ENCODE measurements around the gene TNFRSF9. TPM values are rescaled to one million over a fixed set of nuclear protein-coding genes. Genes with fewer than 3 reads are reported as not detected.
"Not testable (repeated sequence)": the region's sequence is repeated elsewhere in the genome, so short reads cannot be mapped to it uniquely, and the experiment has no call there.

Gene TNFRSF9
- total RNA-seq, 1 experiment from 2014 or later: not detected

DNA sequence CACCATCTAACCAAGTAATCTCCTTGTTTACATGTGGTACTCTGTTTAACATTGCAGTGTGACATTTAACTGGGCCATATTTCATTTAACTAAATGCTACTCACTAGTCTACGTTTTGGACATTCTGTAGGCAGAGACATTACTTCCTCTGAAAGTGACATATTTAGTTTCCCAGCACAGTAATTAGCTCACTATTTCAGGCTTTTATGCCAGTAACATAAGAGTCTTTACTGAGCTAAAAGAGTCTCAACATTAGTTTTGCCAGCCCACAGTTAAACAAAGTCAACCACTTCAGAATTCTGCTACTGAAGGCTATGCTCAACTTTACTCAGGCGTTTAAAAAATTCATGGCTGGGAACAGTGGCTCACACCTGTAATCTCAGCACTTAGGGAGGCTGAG lies 2.6 kb upstream of the TNFRSF9 start:
- no peak overlapping the region for H3K27ac ChIP-seq
- no peak overlapping the region for H3K4me3 ChIP-seq
- DNase-seq: no peak
- H3K9me3 ChIP-seq (replicated peaks): no peaks in the 10 kb centered on the region
- H3K36me3 ChIP-seq: no peaks in the 10 kb centered on the region
- H3K4me1 ChIP-seq: peaks cover 14% of the 10 kb centered on the region
- no peaks in the 10 kb centered on the region for H3K27me3 ChIP-seq

DNA sequence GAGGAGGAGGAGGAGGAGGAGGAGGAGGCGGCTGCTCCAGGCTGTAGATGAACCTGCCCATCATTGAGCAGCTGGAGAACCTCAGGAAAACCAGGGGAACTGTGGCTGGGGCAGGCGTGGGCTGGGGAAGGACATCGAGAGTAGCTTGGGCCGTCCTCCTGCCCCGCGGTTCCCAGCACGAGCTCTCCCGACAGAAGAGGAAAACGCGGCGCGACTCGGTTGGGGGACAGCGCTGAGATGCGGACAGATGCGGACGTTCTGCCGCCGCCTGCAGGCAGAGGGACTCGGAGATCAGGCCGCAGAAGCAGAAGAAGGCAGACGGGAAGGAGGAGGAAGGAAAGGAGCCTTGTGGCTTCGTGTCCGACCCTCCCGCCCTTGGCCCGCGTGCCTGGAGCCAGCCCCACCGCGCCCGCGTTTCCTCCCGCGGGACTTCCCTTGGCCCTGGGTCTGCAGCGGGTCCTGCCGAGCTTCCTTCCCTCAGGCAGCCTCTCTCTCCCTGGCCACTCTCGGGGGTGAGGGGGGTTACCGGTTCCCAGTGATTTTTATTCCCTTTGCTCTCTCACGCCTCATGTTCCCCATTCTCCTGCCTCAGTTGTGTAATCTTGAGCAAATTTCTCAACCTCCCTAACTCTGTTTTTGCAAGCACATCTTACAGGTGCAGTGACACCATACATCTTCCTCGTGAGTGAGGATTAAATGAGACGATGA lies 1.7 kb upstream of the TNFRSF9 start:
- H3K4me3 ChIP-seq: no peak overlapping the region

DNA sequence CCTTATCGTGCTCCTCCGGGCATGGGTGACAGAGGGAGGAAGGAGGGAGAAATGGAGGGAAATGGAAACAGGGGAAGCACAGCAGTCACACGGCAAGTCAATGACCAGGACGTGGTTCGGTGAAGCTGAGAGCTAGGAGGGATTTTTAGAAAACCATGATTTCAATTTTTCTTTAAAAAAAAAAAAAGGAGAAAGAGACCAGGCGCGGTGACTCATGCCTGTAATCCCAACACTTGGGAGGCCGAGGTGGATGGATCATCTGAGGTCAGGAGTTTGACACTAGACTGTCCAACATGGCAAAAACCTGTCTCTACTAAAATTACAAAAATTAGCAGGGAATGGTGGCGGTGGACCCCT lies 776 bp upstream of the TNFRSF9 start:
- no peak overlapping the region for H3K27ac ChIP-seq

More for the DNA sequence above, 1.7 kb upstream of the TNFRSF9 start:
- Histone ChIP-seq H3K9me3 (replicated peaks) (no peaks in the 10 kb centered on the region), H3K36me3 (no peaks in the 10 kb centered on the region), H3K27ac (no peak overlapping the region), H3K27me3 (0 out of 2 replicates have a peak, but pooled peaks cover 2% of the 10 kb centered on the region), H3K4me1 (peaks cover 14% of the 10 kb centered on the region)
- DNase-seq: no peak

DNA sequence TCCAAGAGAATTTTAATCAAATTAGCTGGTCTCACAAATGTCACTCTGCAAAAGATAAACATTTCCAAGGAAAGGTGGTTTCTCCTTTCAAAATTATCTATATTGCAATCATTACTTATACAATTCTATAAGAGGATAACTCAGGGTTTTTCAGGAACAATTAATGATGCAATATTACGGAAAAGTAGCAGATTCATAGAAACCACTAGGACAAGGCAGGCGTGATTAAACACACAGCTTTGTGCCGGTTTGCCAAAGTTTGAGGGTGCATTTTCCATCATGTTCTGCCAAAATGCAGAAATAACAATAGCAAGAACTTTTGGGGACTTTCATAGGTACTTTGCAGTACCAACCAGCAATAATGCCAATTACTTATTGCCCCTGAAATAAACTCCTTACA lies 605 bp downstream of the TNFRSF9 start:
- no peak for DNase-seq
- peaks cover 14% of the 10 kb centered on the region for H3K4me1 ChIP-seq
- no peaks in the 10 kb centered on the region for H3K9me3 ChIP-seq (replicated peaks)
- no peak overlapping the region for H3K27ac ChIP-seq
- H3K27me3 ChIP-seq: 0 out of 2 replicates have a peak, but pooled peaks cover 4% of the 10 kb centered on the region
- no peaks in the 10 kb centered on the region for H3K36me3 ChIP-seq
- no peak overlapping the region for H3K4me3 ChIP-seq

More for the DNA sequence above, 776 bp upstream of the TNFRSF9 start:
- Histone ChIP-seq H3K36me3 (no peaks in the 10 kb centered on the region), H3K4me3 (no peak overlapping the region), H3K4me1 (peaks cover 14% of the 10 kb centered on the region), H3K27me3 (0 out of 2 replicates have a peak, but pooled peaks cover 4% of the 10 kb centered on the region), H3K9me3 (replicated peaks) (no peaks in the 10 kb centered on the region)
- peak in 1 of 2 experiments; percentile 17 for DNase-seq

DNA sequence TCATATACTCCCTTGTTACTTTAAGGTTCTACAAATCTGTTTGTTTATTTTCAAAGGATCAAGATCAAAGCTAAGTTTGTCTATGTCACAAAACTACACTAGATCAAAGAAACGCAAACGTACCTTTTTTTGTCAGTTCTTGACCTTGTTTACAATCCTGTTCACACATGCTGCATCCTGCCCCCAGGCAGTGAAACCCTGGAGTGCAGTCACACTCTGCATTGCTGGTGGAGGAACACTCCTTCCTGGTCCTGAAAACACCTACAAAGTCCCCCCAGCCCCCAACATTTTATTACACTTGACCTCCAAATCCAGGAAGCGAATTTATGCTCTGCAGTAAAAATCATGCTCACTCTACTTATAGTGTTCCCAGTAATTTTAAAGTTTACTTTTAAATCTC lies 2.6 kb downstream of the TNFRSF9 start:
- Histone ChIP-seq H3K36me3 (no peaks in the 10 kb centered on the region), H3K4me1 (peaks cover 14% of the 10 kb centered on the region), H3K9me3 (replicated peaks) (no peaks in the 10 kb centered on the region), H3K4me3 (no peak overlapping the region), H3K27me3 (0 out of 2 replicates have a peak, but pooled peaks cover 4% of the 10 kb centered on the region), H3K27ac (no peak overlapping the region)
- DNase-seq: no peak

DNA sequence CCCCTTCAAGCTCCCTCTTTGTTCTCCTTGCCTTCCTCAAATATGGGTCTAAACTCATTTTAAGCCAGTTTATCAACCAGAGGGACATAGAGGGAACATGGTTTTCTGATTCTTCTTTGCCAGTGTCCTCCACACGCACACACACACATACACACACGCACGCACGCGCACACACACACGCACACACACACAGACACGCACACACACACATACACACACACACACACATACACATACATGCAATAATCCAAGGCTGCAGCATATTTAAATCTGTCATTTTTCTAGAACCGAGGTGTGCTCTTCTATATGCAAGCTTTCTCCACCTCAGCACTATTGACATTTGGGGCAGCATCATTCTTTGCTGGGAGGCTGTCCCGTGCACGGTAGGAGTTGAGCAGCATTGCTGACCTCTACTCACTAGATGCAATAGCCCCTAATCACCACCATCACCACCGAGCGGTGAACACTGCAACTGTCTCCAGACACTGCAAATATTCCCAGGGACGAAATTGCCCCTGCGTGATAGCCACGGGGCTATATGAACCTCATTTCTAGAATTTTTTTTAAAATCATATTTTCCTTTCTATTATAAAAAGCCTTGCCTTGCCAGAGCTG lies 8.0 kb downstream of the TNFRSF9 start:
- H3K27me3 ChIP-seq: 0 out of 2 replicates have a peak, but pooled peaks cover 4% of the 10 kb centered on the region
- H3K36me3 ChIP-seq: no peaks in the 10 kb centered on the region

DNA sequence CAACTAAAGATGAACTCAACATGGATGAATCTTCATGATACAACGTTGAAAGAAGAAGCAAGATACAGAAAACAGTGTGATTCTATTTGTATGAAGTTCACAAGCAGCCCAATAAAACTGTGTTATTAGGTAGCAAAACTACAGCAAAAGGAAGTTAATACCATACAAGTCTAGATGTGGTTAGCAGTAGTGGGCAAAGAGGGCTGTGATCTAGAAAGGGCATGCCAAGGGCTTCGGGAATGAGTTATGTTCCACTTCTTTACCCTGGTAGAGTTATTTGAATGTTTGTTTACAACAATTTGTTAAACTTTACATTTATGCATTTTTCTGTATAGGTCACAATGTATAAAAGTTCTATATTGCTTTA lies 9.2 kb downstream of the TNFRSF9 start:
- Histone ChIP-seq H3K36me3 (no peaks in the 10 kb centered on the region), H3K4me1 (no peaks in the 10 kb centered on the region), H3K27ac (no peak overlapping the region), H3K27me3 (no peaks in the 10 kb centered on the region), H3K9me3 (replicated peaks) (no peaks in the 10 kb centered on the region), H3K4me3 (no peak overlapping the region)
- no peak for DNase-seq

More for the DNA sequence above, 8.0 kb downstream of the TNFRSF9 start:
- no peak for DNase-seq
- Histone ChIP-seq H3K9me3 (replicated peaks) (no peaks in the 10 kb centered on the region), H3K4me1 (no peaks in the 10 kb centered on the region), H3K27ac (no peak overlapping the region), H3K4me3 (no peak overlapping the region)

DNA sequence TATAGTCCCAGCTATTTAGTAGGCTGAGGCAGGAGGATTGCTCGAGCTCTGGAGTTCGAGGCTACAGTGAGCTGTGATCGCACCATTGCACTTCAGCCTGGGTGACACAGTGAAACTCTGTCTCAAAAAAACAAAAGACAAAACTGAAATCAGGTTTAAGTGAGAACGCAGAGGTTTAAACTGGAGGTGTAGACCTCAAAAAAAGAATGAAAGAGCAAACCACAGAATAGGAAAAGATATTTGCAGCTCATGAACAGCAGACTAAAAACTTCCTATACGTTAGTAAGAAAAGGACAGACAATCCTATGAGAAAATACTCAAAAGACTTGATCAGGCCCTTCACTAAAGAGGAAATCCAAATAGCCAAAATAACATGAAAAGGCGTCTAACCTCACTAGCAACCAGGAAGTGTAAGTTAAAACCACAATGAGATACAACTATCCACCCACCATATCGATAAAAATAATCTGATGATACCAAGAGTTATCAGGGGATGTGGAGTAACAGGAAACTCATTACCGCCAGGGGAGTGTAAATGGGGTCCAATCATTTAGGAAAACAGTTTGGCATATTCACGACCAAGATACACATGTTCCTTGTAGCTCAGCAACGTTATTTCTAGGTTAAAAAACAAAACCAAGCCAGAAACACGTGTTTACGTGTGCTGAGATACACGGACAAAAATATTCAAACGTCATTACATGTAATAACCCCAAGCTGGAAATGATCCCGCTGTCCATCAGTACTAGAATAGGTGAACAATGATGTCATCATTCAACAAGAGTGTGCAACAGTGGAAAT lies 9.8 kb downstream of the TNFRSF9 start:
- Histone ChIP-seq H3K27ac (no peak overlapping the region), H3K36me3 (no peaks in the 10 kb centered on the region), H3K4me3 (no peak overlapping the region), H3K4me1 (no peaks in the 10 kb centered on the region), H3K9me3 (replicated peaks) (no peaks in the 10 kb centered on the region), H3K27me3 (no peaks in the 10 kb centered on the region)
- DNase-seq: no peak

DNA sequence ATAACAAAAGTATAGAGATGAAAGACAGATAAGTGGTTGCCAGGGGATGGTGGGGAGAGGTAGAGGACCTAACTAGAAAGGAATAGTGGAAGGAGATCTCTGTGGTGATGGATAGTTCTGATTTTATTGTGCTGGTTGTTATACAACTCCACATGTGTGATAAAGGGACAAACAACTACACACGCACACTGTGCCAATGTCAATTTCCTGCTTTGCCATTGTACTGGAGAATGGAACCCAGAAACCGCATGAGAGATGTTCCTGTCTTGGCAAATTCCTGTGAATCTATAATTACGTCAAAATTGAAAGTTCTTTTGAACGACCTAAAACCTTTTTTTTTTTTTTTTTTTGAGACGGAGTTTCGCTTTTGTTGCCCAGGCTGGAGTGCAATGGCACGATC lies 11.0 kb downstream of the TNFRSF9 start:
- no peaks in the 10 kb centered on the region for H3K4me1 ChIP-seq
- no peak for DNase-seq

DNA sequence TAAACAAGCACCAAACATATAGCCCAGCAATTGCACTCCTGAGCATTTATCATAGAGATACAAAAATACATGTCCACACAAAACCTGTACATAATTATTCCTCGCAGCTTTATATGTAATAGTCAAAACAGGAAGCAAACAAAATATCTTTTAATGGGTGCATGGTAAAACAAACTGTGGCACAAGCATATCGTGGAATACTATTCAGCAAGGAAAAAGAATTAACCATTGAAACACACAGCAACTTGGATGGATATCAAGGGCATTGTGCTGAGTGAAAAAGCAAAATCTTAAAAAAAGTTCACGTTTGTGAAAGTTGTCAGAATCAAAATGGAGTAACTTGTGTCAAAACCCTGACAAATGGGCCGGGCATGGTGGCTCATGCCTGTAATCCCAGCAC lies 12.4 kb downstream of the TNFRSF9 start:
- H3K4me1 ChIP-seq: no peaks in the 10 kb centered on the region
- H3K9me3 ChIP-seq (replicated peaks): no peaks in the 10 kb centered on the region
- no peaks in the 10 kb centered on the region for H3K27me3 ChIP-seq
- no peak for DNase-seq
- no peaks in the 10 kb centered on the region for H3K36me3 ChIP-seq
- no peak overlapping the region for H3K4me3 ChIP-seq
- no peak overlapping the region for H3K27ac ChIP-seq

More for the DNA sequence above, 11.0 kb downstream of the TNFRSF9 start:
- Histone ChIP-seq H3K9me3 (replicated peaks) (no peaks in the 10 kb centered on the region), H3K36me3 (no peaks in the 10 kb centered on the region), H3K27me3 (no peaks in the 10 kb centered on the region), H3K27ac (no peak overlapping the region), H3K4me3 (no peak overlapping the region)

DNA sequence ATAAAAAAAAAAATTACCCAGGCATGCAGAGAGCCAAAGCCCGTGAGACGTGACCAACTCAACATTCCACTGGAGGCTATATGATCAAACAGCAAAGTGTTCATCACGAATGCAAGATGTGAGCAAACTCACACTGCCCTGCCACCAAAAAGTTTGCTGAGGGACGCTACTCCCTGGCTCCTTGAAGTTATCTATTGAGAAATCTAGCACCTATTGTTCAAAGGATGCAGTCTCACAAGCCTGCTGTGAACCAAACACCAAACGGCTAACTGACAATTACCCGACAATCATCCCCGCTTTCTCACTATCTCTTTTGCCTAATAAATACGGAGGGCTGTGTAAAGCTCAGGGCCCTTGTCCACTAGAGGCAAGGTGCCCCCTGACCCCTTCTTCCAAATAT lies 13.6 kb downstream of the TNFRSF9 start:
- not testable (repeated sequence) for H3K27me3 ChIP-seq; H3K4me3 ChIP-seq; DNase-seq; H3K9me3 ChIP-seq (replicated peaks); H3K36me3 ChIP-seq; H3K27ac ChIP-seq; H3K4me1 ChIP-seq

DNA sequence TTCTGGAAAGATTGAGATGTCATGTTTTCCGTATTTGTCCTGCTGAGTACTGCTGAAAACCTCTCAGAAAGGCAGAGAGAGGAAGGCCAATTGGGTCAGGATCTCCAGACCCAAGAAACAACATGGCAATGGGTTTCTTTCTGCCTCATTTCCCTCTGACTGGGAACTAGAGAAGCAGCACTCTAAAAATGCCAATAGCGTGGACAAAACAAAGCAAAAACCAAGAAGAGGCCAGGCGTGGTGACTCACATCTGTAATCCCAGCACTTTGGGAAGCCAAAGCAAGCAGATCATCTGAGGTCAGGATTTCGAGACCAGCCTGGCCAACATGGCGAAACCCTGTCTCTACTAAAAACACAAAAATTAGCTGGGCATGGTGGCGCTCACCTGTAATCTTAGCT lies 18.3 kb downstream of the TNFRSF9 start:
- H3K27me3 ChIP-seq: no peaks in the 10 kb centered on the region
- H3K4me1 ChIP-seq: no peaks in the 10 kb centered on the region
- H3K27ac ChIP-seq: no peak overlapping the region
- DNase-seq: no peak
- no peaks in the 10 kb centered on the region for H3K36me3 ChIP-seq
- H3K4me3 ChIP-seq: no peak overlapping the region
- H3K9me3 ChIP-seq (replicated peaks): no peaks in the 10 kb centered on the region

DNA sequence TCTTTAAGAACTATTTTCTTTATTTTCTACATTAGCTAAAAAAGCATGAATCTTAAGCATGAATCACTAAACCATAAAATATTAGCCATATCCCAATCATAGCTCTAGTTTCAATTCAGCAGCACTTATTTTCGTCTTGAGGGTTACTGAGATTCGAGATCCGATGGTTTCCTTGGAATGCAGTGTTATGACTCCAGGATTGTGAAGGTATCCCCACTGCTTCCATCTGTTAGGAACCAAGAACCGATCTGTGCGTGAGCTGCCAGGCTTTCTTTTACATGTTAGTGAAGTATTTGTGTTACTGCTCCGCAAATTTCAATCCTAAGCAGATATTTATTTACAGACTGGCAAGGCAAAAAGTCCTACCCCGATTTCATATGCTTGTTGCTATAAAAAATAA lies 18.8 kb downstream of the TNFRSF9 start:
- Histone ChIP-seq H3K27me3 (no peaks in the 10 kb centered on the region; the same call in 1 of the 2 replicates), H3K4me1 (no peaks in the 10 kb centered on the region), H3K36me3 (no peaks in the 10 kb centered on the region), H3K27ac (no peak overlapping the region), H3K9me3 (replicated peaks) (no peaks in the 10 kb centered on the region), H3K4me3 (no peak overlapping the region)
- no peak for DNase-seq

DNA sequence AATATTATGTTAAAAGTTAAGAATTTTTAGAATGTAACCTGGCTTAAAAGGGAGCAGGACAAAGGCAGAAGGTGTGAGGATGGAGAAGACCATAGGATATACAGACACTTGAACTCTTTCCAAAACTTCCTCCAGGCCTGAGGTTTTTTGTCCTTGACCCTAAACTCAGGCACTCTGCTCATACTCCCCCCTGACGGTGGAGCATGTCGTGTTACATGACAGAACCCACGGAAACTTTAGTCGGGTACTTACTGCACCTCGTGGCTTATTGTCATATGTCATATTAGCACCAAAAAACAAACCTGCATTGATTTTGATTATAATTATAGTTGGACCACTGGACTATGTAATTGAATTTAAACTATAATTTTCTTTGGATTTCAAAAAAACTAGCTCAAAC lies 20.8 kb downstream of the TNFRSF9 start:
- H3K9me3 ChIP-seq (replicated peaks): no peaks in the 10 kb centered on the region
- H3K27me3 ChIP-seq: no peaks in the 10 kb centered on the region; the same call in 1 of the 2 replicates
- no peaks in the 10 kb centered on the region for H3K4me1 ChIP-seq
- DNase-seq: no peak
- H3K4me3 ChIP-seq: no peak overlapping the region
- no peaks in the 10 kb centered on the region for H3K36me3 ChIP-seq
- no peak overlapping the region for H3K27ac ChIP-seq

DNA sequence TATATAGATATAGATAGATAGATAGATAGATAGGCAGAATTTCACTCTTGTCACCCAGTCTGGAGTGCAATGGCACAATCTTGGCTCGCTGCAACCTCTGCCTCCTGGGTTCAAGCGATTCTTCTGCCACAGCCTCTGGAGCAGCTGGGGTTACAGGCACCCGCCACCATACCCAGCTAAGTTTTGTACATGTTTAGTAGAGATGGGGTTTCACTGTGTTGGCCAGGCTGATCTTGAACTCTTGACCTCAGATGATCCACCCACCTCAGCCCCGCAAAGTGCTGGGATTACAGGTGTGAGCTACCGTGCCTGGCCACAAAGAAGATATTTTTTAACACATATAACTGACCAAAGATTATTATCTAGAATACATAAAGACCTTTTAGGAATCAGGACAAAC lies 22.7 kb downstream of the TNFRSF9 start:
- not testable (repeated sequence) for H3K4me1 ChIP-seq; H3K27me3 ChIP-seq; DNase-seq; H3K4me3 ChIP-seq; H3K9me3 ChIP-seq (replicated peaks); H3K27ac ChIP-seq; H3K36me3 ChIP-seq

Measured in SJCRH30 (cell line).